NCI-H2107 treated with DMSO at 0.1 percent for 48 hours (cell line): ENCODE data around the gene RFC4.
A peak's percentile ranks its signal among the peaks of the same experiment; 100 is the strongest.

Experiments
- DNase-seq: peaks from one replicate; lab custom pipeline; 2025; ENCODE audit not compliant: unreplicated experiment; lab: John Stamatoyannopoulos, UW

Gene RFC4

DNA sequence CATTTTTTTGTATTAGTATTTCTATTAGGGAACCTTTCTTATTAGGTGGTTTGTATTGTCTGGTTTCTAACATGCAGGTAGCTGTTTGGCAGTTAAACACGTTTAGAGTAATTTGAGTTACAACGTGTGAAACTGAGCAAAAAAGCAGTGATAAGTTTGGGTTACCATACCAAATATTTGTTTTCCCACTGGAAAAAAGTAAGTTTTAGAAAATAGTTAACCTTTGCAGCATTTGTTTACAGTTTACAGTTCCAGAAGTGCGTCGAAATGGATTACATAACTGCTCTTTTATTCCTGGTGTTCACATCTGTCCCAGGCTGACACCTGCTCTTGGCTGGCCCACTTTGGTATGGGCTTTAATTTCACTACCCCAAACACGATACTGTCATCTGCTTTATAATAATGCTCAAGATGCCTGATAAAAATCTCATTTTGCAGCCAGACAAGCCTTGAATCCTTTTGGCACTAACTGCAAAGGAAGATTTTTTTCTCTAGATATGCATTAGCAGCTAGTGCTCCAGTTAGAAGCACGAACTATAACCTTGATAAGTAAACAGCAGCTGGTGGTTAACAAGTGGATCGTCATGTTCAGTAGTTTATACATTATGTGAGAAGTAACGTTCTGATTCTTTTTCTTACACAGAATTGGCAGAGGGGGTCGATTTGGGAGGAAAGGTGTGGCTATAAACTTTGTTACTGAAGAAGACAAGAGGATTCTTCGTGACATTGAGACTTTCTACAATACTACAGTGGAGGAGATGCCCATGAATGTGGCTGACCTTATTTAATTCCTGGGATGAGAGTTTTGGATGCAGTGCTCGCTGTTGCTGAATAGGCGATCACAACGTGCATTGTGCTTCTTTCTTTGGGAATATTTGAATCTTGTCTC is 17.6 kb downstream of the RFC4 start:
- peak; percentile 34 for DNase-seq

- DNase-seq: peak; percentile 29
Measured at GRCh38 chr3:186787642-186788481, 18.4 kb downstream of the RFC4 start.

- no peak for DNase-seq
Measured at GRCh38 chr3:186786922-186787321, 19.4 kb downstream of the RFC4 start.

DNA sequence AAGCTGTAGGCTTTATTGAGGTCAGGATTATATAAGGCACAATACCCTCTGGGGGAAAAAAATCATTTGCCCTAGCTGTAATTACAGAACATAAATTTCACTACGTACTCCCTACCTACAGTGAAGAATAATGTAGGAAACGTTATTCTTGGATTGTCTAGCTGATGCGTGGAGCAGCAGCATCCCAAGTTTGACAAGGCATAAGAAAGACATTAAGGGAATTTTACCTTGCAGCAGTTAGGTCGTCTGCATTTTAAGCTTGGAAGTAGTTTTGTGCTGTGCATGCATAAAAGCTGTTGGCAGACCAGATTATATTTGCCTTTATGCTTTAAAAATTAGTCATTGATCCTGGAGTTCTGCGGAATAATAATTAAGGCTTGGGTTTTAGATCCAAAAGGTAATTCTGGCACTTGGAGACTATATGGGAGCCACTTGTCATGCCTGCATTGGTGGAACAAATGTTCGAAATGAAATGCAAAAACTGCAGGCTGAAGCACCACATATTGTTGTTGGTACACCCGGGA is 20.7 kb downstream of the RFC4 start:
- no peak for DNase-seq

GRCh38 chr3:186784820-186785494 is 21.3 kb downstream of the RFC4 start:
- DNase-seq: no peak

- DNase-seq: peak; percentile 75
Measured at GRCh38 chr3:186783731-186784515, 22.4 kb downstream of the RFC4 start.

DNA sequence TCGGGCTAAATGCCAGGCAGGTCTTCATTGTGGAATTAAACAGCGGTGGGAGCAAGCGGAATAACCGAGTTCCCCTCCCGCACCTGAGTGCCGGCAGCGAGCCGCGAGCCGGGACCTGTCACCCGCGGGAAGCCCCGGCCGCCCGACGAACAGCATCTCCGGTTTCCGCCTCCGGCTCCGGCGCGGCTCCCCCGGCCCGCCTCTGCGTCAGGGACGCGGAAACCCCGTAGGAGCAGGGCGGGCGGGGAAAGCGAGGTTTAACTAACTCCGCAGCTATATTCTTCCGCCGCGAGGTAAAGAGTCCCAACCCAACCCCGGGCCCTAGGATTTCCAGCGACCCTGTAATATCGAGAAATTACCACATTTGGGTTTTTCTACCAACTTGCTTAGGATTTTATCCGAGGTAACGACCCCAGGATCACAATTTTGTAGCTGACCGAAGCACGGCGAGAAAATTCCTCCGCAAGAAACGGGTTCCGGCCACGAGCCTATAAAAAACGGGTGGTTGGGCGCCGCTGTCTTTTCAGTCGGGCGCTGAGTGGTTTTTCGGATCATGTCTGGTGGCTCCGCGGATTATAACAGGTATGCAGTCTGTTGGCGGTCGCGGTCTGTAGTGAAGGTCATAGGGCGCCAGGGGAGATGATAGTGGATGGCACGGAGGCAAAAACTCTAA is 23.1 kb downstream of the RFC4 start, which contains the start of gene EIF4A2:
Gene EIF4A2 (plus strand): TSS at position 520 of the 673 bp plus-strand sequence. CDS start 34 bp downstream, at position 554.
- peak; percentile 92 for DNase-seq

DNA sequence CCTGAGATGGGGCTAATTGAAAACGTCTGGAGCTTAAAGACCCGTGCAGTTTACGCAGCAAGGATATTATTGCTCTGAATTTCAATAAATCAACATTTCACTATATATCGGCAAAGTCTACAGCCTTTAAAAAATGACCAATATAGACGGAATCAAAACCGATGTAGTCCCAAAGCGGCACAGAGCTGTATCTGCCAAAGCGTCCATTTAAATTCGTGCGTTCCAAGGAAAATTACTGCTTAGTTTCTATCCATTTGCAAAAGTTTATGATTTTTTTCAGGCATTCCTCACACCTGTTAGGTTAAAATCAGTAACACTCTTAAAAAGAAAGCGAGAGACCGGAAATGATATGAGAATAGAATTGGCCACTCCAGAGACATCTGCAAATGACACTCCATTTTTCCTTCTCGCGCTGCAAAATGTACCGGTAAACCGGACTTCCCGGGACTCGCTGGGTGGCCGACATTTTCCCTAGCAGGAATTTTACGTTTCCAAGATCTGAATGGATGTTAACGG is 23.7 kb downstream of the RFC4 start:
- peak; percentile 91 for DNase-seq

GRCh38 chr3:186779204-186779603 is 27.1 kb downstream of the RFC4 start:
- no peak for DNase-seq

GRCh38 chr3:186775999-186776398 is 30.3 kb downstream of the RFC4 start:
- no peak for DNase-seq

DNA sequence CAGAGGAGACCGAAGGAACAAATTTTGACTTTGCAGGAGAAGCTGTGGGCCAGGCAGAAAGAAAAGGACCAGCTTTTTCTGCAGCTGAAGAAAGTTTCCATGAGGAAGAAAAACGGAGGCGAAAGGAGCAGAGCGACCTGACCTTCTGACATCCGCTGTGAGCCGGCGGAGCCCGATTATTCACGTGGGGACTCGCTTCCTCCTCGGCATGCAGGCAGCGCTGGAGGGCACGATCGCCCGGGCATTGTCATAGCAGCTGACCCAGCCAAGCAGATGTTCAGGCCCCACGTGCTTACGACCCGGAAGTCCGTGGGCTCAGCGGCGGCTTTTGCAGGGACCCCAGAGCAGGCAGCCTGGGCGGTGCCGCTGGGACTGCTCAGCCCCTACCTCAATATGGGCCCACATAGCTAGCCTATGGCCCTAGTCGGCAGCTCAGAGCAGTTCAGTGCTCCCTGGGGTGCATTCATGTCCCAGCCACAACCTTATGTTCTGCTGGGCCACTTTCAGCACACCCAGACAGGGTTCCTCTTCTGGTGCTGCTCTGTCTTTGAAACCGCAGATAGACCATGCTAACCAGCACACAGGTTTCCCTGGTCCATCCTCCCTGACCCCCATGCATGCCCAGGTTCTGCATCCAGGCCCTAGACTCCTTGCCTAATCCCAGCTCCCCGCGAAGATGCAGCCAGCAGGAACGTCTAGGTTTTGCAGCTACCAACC is 33.4 kb downstream of the RFC4 start:
- DNase-seq: no peak

DNA sequence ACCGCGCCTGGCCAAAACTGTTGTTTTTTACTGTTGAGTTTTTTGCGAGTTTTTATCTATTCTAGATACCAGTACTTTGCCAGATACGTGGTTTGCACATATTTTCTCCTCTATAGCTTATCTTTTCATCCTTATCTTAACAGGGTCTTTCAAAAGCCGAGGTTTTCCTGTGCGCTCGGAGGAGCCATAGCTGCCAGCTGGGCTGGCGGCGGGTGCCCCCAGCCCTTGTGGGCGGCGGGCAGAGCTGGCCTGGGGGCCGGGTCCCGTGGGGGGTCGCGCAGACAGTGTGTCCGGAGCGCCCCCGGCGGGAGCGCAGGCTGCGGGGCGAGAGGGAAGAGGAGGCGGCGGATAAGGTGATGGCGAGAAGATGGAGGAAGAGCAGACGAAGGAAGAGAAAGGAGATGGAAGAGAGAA is 34.0 kb downstream of the RFC4 start:
- no peak for DNase-seq

DNA sequence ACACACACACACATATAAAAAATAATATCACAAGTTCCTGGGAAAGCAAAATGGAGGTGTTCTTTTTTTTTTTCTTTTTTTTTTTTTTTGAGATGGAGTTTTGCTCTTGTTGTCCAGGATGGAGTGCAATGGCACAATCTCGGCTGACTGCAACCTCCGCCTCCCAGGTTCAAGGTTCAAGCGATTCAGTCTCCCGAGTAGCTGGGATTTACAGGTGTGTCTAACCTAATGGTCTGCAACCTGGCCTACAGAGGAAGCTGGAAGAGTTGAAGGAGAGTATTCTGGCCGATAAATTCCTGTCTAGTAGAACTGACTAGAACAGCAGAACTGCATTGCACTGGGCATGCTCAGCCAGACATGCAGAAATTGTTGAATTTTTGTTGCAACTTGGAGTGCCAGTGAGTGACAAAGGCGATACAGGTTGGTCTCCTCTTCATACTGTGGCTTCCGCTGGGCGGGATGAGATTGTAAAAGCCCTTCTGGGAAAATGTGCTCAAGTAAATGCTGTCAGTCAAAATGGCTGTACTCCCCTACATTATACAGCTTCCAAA is 45.3 kb downstream of the RFC4 start:
- no peak for DNase-seq

DNA sequence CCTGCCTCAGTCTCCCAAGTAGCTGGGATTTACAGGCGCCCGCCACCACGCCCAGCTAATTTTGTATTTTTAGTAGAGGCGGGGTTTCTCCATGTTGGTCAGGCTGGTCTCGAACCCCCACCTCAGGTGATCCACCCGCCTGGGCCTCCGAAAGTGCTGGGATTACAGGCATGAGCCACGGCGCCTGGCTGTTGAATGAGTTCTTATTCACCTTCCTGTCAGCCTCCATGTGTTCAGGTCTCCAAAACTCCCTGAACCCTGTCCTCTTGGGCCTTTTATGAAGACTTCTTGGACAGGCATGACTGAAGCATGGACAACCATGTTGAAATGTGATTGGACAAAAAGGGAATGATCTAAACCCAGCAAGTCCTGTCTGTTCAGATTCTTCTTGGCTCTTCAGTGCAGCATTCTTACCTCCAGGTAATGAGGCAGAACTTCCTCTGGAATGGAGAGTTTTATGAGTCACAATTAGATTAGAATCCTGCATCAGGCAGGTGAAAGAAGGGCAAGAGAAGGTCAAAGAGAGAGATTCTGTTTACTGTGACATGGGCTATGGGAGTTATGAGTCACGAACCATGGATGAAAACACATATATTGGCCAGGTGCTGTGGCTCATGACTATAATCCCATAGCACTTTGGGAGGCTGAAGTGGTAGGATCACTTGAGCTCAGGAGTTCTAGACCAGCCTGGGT is 46.0 kb downstream of the RFC4 start:
- no peak for DNase-seq

- no peak for DNase-seq
Measured at GRCh38 chr3:186759231-186759930, 46.9 kb downstream of the RFC4 start.

GRCh38 chr3:186757686-186758220 is 48.5 kb downstream of the RFC4 start:
- no peak for DNase-seq

- no peak for DNase-seq
Measured at GRCh38 chr3:186757214-186757613, 49.1 kb downstream of the RFC4 start.
